GM19455 (cell line): Measurements from ENCODE around the gene MT1G.
"Not testable (repeated sequence)": the region's sequence is repeated elsewhere in the genome, so short reads cannot be mapped to it uniquely, and the experiment has no call there.

Experiments
- ATAC-seq: cut with Tn5 transposase; IDR thresholded peaks from one replicate; pipeline ENCODE4 v1.9.1; 2021; ENCODE audit not compliant: unreplicated experiment

Gene MT1G

DNA sequence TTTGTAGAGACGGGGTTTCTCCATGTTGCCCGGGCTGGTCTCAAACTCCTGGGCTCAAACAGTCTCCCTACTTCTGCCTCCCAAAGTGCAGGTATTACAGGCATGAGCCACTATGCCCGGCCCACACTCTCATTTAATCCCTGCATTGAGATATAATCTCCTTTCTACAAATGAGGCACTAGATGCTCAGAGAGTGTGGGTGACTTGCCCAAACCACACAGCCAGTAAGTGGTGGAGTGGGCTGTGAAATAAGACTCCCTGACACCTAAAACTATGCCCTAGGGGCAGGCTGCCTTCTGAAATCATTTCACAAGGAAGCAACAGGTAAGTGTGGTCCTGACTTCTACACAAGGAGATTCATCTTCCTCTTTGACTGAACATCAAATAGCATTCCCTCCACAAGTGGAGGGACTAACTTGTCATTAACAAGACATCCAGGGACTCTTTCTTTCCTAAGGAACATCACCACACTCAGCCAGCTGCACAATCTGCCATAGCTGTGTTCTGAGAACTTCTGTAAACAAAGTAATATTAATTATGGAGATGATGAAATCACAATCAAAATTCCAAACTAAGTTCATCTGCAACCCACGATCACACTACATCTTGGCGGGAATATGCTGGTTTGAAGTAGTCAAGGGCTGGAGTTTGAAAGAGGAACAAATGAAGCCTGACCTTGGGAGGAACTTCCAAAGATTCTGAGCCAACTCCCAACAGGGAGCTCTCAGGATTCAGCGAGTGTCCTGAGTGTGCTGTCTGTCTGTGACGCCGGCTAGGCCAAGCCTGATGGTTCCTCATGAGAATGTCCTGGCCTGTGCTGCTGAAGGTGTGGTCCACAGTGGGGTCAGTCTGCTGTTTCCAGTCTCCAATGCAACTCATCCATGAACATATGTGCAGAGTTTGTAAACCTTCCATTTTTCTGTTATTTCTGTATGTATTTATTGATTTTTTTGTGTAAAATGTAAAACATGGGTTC is 2.3 kb downstream of the MT1G start:
- not testable (repeated sequence) for ATAC-seq

DNA sequence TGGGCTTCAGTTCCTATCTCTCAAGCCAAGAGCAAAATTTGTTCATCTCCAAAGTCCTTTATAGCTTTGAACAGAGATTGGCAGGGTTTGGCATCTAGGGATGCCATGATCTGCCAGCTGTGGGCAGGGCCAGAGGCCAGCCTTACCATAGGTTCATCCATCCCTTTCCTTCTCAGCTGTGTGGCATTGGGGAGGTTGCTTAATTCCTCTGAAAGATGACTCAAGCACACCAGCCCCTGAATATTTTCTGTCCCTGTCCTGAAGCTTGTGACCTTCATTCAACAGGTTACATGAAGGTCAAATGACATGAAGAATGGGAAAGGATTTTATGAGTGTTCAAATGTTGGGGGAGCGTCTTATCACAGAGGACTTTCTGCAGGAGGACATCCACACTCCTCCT is 3.4 kb downstream of the MT1G start:
- ATAC-seq = no peak

DNA sequence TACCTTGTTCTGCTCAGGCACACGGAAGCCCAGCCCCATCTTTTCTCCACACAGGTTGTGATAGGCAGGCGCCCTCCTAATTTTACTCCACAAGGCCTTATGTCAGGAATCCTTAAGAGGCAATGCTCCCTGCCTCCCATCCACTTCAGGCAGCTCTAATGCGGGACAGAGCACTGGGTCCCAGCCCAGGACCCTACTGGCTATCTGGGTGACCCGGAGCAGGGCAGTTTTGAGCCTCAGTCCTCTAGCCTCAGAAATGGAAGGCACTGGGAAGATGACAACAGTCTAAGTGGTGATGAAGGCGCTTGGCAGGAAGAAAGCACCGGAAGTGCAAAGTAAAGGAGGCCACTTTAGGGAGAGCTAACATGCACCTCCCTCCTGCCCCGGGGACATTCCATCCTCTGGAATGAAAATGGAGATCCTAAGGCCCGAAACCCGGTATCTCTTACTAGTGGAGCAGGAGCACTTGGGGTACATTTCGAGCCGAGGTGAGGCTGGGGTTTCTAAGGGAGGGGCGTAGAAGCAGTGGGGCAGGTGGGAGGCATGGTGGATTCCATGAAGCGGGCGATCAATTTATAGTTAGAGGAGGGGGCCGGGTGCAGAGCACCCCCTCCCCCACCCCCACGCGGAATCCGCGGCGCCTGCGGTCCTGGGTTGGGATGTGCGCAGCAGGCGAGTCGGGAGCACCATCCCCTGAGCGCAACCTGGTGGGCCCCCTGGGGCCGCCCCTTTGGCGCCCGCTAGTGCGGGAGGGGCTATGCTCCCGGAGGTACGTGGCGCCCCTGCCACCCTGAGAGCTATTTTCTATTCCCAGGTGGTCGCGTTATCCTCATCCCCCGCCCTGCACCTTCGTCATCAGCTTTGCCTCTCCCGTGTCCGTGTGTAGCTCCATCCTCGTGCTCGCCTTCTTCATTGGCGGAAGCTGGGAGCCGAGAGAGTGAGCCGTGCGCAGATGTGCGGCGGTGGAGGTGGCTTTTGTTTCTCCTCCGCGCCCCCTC is 5.2 kb downstream of the MT1G start:
- ATAC-seq = no peak

DNA sequence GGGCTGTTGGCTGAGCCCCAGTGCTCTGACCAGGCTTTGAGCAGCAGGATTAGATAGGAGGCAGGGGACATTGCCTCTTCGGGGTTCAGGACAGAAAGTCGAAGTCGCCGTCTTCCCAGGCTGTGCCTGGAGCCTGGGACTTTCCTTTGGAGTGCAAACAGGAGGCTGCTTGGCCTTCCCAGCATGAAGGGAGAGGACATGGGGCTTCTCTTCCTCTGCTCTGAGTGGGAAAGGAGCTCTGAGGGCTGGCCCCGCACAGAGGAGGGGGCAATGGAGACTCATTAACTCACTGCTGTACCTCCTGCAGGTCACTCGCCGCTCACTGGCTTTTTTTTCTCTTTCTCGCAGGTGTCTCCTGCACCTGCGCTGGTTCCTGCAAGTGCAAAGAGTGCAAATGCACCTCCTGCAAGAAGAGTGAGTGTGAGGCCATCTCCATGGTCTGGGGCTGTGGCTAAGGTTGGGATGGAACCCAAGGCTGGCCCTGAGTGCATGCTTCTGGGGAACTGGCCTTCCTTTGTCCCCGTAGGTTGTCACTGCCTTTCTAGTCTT is 9.5 kb downstream of the MT1G start:
- ATAC-seq = no peak

DNA sequence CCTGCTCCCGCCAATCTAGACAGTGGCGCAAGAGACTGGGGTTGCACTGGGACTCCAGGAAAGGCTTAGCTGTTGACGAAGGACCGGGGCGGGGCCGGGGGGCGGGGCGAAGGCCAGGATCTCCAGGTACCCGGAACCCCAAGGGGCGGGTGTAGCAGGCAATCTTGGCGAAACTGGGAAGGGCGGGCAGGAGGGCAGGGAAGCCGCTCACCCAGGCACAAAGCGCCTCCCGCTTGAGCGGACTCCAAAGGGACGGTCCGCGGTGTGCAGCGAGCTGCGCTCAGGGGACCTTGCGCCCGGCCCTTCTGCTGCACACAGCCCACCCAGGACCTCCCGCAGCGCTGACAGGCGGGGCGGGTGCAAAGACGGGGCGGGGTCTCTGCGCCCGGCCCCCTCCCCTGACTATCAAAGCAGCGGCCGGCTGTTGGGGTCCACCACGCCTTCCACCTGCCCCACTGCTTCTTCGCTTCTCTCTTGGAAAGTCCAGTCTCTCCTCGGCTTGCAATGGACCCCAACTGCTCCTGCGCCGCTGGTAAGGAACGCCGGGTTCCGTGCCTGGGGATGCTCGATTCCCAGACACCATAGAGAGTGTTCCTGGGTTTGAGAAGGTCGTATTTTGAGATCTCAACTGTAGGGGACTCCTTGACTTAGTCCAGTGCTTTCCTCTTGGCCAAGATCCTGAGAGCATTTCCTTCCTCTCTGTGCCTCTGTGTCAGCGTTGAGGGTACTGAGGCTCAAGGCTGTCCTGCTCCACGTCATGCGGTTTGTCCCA is 10.1 kb downstream of the MT1G start, which contains the start of gene MT1F:
MT1F (plus strand) TSS at position 405 of the 772 bp plus-strand sequence; CDS start at position 505, 100 bp downstream.
- ATAC-seq = no peak

DNA sequence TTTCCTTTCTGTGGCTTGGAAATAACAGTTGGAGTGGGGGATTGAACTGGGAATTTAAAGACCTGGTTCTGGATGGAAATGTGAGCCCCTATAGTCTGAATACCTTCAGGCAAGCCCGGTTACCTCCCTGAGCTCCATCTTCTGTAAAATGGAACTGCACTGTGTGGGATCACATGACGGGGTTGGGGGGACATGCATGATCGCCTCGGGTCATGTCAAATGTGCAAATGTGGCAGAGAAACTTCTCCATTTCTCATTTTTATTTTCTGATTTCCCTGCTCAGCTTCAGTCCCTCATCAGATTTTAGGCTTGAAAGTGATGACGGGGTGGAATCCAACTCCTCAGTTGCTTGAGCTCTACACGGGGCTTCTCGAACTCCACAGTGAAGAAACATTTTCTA is 14.6 kb downstream of the MT1G start:
- no peak for ATAC-seq

DNA sequence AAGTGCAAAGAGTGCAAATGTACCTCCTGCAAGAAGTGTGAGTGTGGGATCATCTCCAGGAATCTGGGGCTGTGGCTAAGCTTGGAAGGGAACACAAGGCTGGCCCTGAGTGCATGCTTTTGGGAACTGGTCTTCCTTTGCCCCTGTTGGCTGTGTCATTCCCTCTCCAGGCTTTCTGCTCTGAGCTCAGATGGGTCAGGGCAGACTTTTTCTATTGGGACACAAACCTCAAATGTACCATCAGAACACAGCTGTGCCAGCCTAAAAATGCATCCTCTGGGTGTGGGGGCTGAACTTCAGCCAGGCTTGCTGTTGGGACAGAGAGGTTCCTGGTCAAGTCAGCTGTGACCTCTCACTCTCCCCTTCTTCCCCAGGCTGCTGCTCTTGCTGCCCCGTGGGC is 15.3 kb downstream of the MT1G start:
- ATAC-seq = no peak

DNA sequence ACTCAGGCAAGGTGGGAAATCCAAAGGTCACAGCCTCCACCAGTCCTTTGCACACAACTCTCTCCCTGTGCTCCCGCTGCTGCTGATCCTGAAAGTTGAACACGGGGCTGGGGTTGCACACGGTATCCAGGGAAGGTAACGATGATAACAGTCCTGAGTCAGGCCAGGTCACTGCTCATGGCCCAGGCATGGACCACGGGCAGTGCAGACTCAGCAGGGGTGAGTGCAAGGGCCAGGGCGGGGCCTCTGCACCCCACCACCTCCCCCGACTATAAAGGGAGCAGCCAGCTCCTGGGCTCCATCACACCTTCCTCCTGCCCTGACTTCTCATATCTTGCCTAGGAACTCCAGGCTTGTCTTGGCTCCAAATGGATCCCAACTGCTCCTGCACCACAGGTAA is 16.3 kb downstream of the MT1G start, which contains the start of gene MT1B:
MT1B (plus strand) TSS at position 301 of the 400 bp plus-strand sequence; CDS start at position 369, 68 bp downstream.
- no peak for ATAC-seq

DNA sequence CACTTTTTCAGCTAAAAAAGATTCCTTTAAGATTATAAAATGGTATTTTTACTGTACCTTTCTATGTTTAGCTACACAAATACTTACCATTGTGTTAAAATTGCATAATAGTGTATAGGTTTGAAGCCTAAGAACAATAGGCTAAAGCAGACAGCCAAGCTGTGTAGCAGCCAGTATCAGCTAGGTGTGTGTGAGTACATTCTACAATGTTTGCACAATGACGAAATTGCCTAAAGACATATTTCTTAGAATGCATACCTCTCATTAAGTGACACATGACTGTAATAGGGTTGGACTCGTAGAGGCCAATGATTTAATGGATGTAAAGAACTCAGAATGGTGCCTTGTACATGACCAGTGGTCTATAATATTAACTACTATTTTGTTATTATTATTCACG is 18.0 kb downstream of the MT1G start:
- ATAC-seq = no peak

DNA sequence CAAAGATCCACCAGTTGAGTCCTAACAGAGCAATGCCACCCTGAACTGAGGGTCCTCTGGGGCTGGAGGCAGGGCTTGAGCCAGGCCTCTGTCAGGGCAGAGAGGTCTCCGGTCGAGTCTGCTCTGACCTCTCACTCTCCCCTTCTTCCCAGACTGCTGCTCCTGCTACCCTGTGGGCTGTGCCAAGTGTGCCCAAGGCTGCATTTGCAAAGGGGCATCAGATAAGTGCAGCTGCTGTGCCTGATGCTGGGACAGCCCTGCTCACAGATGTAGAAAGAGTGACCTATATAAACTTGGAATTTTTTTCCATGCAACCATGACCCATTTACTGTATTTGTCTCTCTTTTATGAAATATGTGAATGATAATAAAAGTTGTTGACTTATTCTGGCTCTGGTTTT is 18.6 kb downstream of the MT1G start:
- no peak for ATAC-seq

DNA sequence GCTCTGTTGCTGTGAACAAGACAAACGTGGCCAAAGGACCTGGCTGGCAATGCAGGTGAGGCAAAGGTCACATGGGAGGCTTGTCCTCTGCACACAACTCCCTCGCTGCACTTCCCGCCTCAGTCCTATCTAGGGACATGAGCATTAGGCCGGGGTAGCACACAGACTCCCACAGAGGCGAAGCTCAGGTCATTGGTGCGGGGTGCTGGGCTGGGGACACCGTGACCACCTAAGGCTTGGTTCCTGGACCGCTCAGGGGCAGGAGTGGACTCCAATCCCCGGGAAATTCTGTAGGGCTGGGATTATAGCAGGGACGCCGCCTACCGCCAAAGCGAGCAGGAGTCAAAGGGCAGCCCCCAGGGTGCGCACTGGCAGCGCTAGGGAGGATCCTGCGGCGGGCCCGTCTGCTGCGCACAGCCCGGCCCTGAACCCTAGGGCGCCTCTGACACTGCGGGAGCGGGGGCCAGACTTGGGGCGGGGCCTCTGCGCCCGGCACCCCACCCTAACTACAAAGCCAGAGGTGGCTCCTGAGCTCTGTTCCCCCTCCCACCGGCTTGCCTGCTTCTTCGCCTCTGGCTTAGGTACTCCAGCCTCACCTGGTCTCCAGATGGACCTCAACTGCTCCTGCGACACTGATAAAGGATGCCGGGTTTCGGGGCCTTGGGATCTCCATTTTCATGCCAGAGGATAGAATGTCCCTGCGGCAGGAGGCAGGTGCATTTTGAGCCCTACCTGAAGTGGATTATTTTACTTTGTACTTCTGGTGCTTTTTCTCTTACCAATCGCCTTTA is 20.0 kb downstream of the MT1G start:
- no peak for ATAC-seq

DNA sequence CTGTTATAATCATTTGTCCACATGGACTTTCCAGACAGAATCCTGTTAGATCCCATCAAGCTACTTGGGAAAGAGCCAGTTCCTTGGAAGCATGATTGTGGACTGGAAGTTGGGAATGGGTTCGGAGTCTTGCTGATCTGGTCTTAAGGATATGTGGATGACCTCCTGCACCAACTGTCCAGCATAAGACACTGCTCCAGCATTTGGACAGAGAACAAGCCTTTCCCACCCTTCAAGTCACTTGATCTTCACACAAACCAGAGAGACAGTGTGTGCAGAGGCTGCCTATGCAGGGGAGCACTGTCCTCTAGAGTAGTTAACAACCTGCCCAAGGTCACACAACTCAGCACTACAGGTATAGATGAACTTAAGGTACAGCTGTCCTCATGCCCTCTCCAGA is 22.0 kb downstream of the MT1G start:
- no peak for ATAC-seq

DNA sequence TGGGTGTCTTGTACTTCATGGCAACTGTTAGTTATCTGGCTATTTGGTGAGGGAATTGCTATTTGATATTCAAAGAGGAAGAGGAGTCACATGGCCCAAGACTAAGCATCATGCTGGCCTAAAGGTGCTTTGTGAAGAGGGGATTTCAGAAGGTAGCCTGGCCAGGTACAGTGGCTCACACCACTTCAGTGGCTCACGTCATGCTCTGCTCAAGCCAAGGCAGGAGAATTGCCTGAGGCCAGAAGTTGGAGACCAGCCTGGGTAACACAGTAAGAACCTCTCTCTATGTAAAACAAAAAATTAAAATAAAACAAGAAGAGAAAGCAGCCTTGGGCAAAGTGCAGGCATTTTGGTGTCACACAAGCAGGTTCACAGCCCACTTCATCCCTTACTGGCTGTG is 22.6 kb downstream of the MT1G start:
- ATAC-seq = no peak

DNA sequence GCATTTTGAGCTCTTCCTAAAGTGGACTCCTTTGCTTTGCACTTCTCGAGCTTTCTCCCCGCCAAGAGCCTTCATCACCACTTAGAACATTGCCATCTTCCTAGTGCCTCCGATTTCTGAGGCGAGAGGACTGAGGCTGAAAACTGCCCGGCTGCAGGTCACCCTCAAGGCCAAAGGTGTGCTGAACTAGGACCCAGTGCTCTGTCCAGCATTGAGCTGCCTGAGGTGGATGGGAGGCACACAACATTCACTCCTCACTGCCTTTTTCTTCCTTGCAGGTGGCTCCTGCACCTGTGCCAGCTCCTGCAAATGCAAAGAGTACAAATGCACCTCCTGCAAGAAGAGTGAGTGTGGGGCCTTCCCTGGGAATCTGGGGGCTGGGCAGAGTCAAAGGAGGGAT is 24.0 kb downstream of the MT1G start:
- ATAC-seq = no peak

DNA sequence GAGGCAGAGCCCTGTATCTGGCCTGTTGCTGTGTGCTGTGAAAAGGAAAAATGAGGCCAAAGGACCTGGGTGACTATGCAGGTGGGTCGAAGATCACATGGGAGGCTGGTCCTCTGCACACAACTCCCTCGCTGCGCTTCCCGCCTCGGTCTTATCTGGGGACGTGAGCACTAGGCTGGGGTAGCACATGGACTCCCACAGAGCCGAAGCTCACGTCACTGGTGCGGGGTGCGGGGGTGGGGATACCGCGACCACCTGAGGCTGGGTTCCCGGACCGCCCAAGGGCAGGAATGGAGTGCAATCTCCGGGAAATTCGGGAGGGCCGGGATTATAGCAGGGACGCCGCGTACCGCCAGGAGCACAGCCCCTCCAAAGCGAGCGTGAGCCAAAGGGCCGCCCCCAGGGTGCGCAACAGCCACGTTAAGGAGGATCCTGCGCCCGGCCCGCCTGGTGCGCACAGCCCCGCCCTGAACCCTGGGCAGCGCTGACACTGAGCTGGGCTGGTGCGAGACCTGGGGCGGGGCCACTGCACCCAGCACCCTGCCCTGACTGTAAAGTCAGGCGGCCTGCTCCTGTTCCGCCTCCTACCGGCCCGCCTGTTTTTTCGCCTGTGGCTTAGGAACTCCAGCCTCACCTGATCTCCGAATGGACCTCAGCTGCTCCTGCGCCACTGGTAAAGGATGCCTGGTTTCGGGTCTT is 24.6 kb downstream of the MT1G start:
- no peak for ATAC-seq

DNA sequence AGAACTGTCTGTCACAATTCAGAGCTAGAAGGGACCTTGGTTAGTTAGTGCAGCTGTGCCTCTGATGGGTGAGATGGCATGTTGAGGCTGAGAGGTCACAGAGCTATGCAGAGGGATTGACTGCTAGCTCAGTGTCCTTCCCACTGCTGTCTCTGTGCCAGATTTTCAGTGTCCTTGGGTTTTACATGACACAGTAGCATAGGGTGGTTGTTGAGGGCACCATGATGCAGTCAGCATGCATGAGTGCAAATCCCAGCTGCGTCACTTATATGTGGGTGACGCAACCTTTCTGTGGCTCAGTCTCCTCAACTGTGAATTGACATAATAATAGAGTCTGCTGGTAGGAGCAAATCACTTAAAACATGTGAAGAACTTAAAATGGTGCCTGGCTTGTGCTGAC is 26.7 kb downstream of the MT1G start:
- ATAC-seq = no peak

DNA sequence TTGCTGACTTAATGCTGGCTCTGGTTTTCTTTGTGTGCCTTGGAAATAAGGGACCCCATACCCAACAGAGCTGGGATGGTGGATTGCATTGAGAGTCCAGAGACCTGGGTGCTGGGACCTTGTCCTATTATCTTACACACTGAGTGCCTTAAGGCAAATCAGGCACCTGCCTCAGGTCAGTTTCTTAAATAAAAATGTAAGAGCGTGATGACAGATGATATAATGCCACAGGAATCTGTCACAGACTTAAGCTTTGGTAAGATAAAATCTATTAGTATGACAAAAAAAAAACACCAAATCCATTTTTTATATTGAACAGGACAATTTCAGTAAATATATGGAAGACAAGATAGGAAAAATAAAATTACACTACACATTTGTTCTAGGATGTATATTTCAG is 27.8 kb downstream of the MT1G start:
- no peak for ATAC-seq

DNA sequence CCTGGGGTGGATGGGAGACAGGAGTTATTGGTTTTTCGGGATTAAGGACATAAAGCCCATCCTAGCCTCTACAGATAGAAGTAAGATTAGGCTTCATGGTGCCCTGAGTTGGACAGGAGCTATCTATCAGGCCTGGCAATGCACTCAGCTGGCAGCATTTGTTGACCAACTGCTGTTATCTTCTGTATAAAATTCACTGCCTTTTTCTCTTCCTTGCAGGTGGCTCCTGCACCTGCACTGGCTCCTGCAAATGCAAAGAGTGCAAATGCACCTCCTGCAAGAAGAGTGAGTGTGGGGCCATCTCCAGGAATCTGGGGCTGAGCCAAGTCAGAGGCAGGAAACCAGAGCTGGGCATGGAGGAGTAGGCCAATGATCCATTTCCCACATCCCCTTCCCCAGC is 28.8 kb downstream of the MT1G start:
- ATAC-seq = no peak
